ENCODE results near the gene CTSH.

Gene CTSH

GRCh38 chr15:78944202-78944625, 632 bp downstream of the CTSH start:
- Histone ChIP-seq H3K36me3 (no peaks in the 10 kb centered on the region), H3K4me3 (ENCODE audit: low read depth, low read length) (peak overlapping the region; percentile 82), H3K9me3 (ENCODE audit: severe bottlenecking) (no peaks in the 10 kb centered on the region), H3K27me3 (ENCODE audit: insufficient read depth, low read depth, severe bottlenecking) (no peaks in the 10 kb centered on the region), H3K27ac (no peak overlapping the region)
- TF ChIP-seq, protein P1, sequence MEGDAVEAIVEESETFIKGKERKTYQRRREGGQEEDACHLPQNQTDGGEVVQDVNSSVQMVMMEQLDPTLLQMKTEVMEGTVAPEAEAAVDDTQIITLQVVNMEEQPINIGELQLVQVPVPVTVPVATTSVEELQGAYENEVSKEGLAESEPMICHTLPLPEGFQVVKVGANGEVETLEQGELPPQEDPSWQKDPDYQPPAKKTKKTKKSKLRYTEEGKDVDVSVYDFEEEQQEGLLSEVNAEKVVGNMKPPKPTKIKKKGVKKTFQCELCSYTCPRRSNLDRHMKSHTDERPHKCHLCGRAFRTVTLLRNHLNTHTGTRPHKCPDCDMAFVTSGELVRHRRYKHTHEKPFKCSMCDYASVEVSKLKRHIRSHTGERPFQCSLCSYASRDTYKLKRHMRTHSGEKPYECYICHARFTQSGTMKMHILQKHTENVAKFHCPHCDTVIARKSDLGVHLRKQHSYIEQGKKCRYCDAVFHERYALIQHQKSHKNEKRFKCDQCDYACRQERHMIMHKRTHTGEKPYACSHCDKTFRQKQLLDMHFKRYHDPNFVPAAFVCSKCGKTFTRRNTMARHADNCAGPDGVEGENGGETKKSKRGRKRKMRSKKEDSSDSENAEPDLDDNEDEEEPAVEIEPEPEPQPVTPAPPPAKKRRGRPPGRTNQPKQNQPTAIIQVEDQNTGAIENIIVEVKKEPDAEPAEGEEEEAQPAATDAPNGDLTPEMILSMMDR (IDR thresholded peaks at IDR 0.05; ENCODE audit: low read depth, low read length) = no peak
- peak; percentile 26 for DNase-seq

GRCh38 chr15:78943692-78944091, 1.2 kb downstream of the CTSH start:
- no peak for DNase-seq
- H3K4me3 ChIP-seq (ENCODE audit: low read depth, low read length) = no peak overlapping the region
- H3K9me3 ChIP-seq (ENCODE audit: severe bottlenecking) = no peaks in the 10 kb centered on the region
- no peak overlapping the region for H3K27ac ChIP-seq
- H3K36me3 ChIP-seq = peaks cover 1% of the 10 kb centered on the region
- TF ChIP-seq, protein P1 (IDR thresholded peaks at IDR 0.05; ENCODE audit: low read depth, low read length) = no peak
- H3K27me3 ChIP-seq (ENCODE audit: insufficient read depth, low read depth, severe bottlenecking) = no peaks in the 10 kb centered on the region

- no peak for DNase-seq
- Histone ChIP-seq H3K27me3 (ENCODE audit: insufficient read depth, low read depth, severe bottlenecking) (no peaks in the 10 kb centered on the region), H3K4me3 (ENCODE audit: low read depth, low read length) (no peak overlapping the region), H3K9me3 (ENCODE audit: severe bottlenecking) (no peaks in the 10 kb centered on the region), H3K36me3 (peaks cover 5% of the 10 kb centered on the region), H3K27ac (no peak overlapping the region)
- TF ChIP-seq, protein P1 (IDR thresholded peaks at IDR 0.05; ENCODE audit: low read depth, low read length) = no peak
These were observed 2.1 kb downstream of the CTSH start for GRCh38 chr15:78942741-78943140.

GRCh38 chr15:78938658-78939488, 6.0 kb downstream of the CTSH start:
- no peak overlapping the region for H3K4me3 ChIP-seq (ENCODE audit: low read depth, low read length)
- H3K36me3 ChIP-seq = peaks cover 13% of the 10 kb centered on the region
- no peak overlapping the region for H3K27ac ChIP-seq
- DNase-seq = no peak
- H3K9me3 ChIP-seq (ENCODE audit: severe bottlenecking) = no peaks in the 10 kb centered on the region
- no peaks in the 10 kb centered on the region for H3K27me3 ChIP-seq (ENCODE audit: insufficient read depth, low read depth, severe bottlenecking)
- TF ChIP-seq, protein P1 (IDR thresholded peaks at IDR 0.05; ENCODE audit: low read depth, low read length) = no peak

DNA sequence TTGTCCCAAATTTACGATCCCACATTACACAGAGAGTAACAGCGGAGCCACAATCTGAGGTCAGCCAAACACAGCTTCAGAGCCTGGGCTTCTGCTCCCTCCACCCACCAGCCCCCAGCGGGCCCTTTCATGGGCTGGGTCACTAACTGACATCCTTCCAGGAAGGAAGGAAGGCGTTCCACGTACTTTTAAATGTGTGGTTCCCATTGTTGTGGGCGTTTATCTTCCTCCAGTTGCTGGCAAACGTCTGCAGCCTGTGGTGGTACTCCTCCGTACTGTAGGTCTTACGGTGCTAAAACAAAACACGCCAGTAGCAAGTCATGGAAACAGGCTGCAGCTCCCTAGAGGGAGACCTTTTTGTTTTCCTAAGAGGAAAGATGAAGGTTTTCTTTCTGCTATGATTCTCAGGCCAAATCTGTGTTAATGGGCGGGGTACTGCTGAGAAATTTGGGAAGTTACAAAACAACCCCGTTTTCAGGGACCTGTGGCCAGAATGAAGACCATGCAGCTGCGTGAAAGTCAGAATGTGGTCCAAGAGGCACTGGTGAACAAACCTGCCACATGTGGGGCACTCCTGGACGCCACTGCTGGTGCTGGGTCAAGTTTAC, 7.6 kb downstream of the CTSH start:
- H3K4me3 ChIP-seq (ENCODE audit: low read depth, low read length) = no peak overlapping the region

More for the DNA sequence above, 7.6 kb downstream of the CTSH start:
- no peaks in the 10 kb centered on the region for H3K27me3 ChIP-seq (ENCODE audit: insufficient read depth, low read depth, severe bottlenecking)
- no peak for DNase-seq
- no peak overlapping the region for H3K27ac ChIP-seq
- no peaks in the 10 kb centered on the region for H3K9me3 ChIP-seq (ENCODE audit: severe bottlenecking)
- TF ChIP-seq, protein P1 (IDR thresholded peaks at IDR 0.05; ENCODE audit: low read depth, low read length) = no peak
- peaks cover 13% of the 10 kb centered on the region for H3K36me3 ChIP-seq

Data from WERI-Rb-1 (cell line).